Activated T-cell treated with anti-CD3 and anti-CD28 coated beads, Interleukin-2, amount 50 U/mL, for 24 hours (primary cell): ENCODE results near the gene TCF19.
"Not testable (repeated sequence)": the region's sequence is repeated elsewhere in the genome, so short reads cannot be mapped to it uniquely, and the experiment has no call there.

Source experiments
- DNase-seq: peaks from one replicate; pipeline ENCODE4 v3.0.0-alpha.2; 2020
- H3K27ac Mint-ChIP-seq: 2 replicates; pipeline ENCODE4 v1.8.0; 2020; ENCODE audit warnings: mild to moderate bottlenecking, mixed read lengths
- H3K27me3 Mint-ChIP-seq: 2 replicates; pipeline ENCODE4 v1.8.0; 2020; ENCODE audit warnings: mixed read lengths
- H3K36me3 Mint-ChIP-seq: 2 replicates; pipeline ENCODE4 v1.8.0; 2020; ENCODE audit warnings: low read depth, mixed read lengths
- H3K4me1 Mint-ChIP-seq: 2 replicates; pipeline ENCODE4 v1.8.0; 2020; ENCODE audit warnings: low read depth, mixed read lengths
- H3K4me3 Mint-ChIP-seq: 2 replicates; pipeline ENCODE4 v1.8.0; 2020; ENCODE audit warnings: mild to moderate bottlenecking, moderate library complexity, mixed read lengths
- H3K9me3 Mint-ChIP-seq: 2 replicates; pipeline ENCODE4 v1.8.0; 2020; ENCODE audit warnings: mixed read lengths

Gene TCF19

GRCh38 chr6:31195308-31195979, 37.1 kb downstream of the TCF19 start:
- not testable (repeated sequence) for DNase-seq, H3K36me3 Mint-ChIP-seq, H3K27me3 Mint-ChIP-seq, H3K27ac Mint-ChIP-seq, H3K4me3 Mint-ChIP-seq, H3K9me3 Mint-ChIP-seq
- H3K4me1 Mint-ChIP-seq, result peaks cover 41% of the 10 kb centered on the region

DNA sequence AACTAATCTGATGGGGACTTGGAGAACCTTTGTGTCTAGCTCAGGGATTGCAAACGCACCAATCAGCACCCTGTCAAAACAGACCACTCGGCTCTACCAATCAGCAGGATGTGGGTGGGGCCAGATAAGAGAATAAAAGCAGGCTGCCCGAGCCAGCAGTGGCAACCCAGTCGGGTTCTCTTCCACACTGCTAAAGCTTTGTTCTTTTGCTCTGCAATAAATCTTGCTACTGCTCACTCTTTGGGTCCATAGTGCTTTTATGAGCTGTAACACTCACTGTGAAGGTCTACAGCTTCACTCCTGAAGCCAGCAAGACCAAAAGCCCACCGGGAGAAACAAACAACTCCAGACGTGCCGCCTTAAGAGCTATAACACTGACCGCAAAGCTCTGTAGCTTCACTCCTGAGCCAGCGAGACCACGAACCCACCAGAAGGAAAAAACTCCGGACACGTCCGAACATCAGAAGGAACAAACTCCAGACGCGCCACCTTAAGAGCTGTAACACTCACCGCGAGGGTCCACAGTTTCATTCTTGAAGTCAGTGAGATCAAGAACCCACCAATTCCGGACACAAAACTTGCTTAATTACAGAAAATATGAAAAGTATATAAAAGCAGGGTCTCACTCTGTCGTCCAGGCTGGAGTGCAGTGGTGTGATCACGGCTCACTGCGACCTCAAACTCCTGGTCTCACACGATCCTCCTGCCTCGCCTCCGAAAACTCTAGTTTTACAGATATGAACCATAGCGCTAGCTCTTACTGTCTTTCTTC, 38.0 kb downstream of the TCF19 start:
- H3K4me3 Mint-ChIP-seq, result peak overlapping the region; percentile 85
- peak overlapping the region; percentile 97 for H3K27ac Mint-ChIP-seq
- not testable (repeated sequence) for DNase-seq, H3K9me3 Mint-ChIP-seq, H3K27me3 Mint-ChIP-seq
- H3K4me1 Mint-ChIP-seq, result peaks cover 48% of the 10 kb centered on the region
- peaks cover 14% of the 10 kb centered on the region for H3K36me3 Mint-ChIP-seq

GRCh38 chr6:31197559-31198305, 39.3 kb downstream of the TCF19 start:
- Mint-ChIP-seq H3K27ac (peak overlapping the region; percentile 97), H3K9me3 (peaks cover 5% of the 10 kb centered on the region), H3K27me3 (no peaks in the 10 kb centered on the region), H3K4me1 (peaks cover 61% of the 10 kb centered on the region), H3K4me3 (peak overlapping the region; percentile 85), H3K36me3 (peaks cover 16% of the 10 kb centered on the region)
- DNase-seq, result peak; percentile 91

DNA sequence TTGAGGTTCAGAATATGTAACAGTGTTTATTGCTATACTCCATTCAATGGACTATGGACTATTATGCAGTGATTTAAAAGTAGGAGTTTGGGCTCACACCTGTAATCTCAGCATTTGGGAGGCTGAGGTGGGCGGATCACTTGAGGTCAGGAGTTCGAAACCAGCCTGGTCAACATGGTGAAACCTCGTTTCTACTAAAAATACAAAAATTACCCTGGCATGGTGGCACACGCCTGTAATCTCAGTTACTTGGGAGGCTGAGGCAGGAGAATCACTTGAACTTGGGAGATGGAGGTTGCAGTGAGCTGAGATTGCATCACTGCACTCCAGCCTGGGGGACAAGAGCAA, 40.7 kb downstream of the TCF19 start:
- DNase-seq, H3K27me3 Mint-ChIP-seq, H3K9me3 Mint-ChIP-seq: not testable (repeated sequence)
- H3K36me3 Mint-ChIP-seq, result peaks cover 16% of the 10 kb centered on the region
- peak overlapping the region; percentile 44 for H3K27ac Mint-ChIP-seq
- peaks cover 74% of the 10 kb centered on the region for H3K4me1 Mint-ChIP-seq
- peak overlapping the region; percentile 85 for H3K4me3 Mint-ChIP-seq

DNA sequence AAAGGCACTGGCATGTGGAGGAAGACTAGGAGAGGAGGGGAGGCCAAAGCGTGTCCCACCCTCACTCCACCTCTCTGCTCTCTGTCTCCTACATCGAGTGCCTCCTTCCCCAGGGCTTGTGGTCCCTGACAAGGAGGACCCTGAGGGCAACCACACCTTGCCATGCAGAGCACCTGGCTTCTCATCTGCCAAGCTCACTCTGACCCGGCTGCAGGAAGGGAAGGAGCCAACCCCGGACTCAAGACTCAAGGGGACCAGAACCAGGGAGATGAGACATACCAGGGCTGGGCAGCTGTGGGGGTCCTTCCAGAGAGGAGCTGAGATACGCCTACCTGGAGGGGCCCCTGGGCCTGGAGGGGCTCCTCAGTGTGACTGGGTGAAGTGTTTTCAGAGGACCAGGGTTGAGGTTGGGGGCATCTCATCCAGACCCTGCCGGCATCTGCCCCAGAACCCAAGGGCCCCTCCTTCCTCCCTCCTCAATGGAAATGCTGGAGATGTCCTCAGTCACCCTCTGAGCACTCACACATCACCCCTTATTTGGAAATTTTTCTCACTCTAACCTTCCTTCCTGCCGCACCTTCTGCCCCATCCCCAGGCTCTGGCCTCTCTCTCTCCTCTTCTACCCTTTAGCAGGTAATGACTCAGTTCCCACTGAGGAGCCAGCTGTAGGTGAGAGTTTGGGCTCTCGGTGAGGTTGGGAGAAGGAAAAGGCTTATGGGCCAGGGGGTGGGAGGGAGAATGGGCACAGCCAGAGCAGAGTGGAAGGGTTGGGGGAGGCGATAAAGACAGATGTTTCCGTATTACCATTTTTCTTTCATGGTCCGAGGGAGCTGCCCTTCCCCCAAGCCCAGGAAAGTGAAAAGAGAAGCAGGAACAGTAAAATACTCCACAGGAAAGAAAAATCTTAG, 44.1 kb downstream of the TCF19 start:
- H3K4me3 Mint-ChIP-seq, result peak overlapping the region; percentile 87
- peak; percentile 38 for DNase-seq
- H3K4me1 Mint-ChIP-seq, result peaks cover 71% of the 10 kb centered on the region
- H3K9me3 Mint-ChIP-seq, result peaks cover 5% of the 10 kb centered on the region
- H3K27me3 Mint-ChIP-seq, result no peaks in the 10 kb centered on the region
- H3K27ac Mint-ChIP-seq, result peak overlapping the region; percentile 99
- peaks cover 16% of the 10 kb centered on the region for H3K36me3 Mint-ChIP-seq

- DNase-seq, result peak; percentile 64
- H3K4me3 Mint-ChIP-seq, result peak overlapping the region; percentile 87
- H3K27me3 Mint-ChIP-seq, result no peaks in the 10 kb centered on the region
- peaks cover 5% of the 10 kb centered on the region for H3K9me3 Mint-ChIP-seq
- H3K36me3 Mint-ChIP-seq, result peaks cover 11% of the 10 kb centered on the region
- H3K4me1 Mint-ChIP-seq, result peaks cover 71% of the 10 kb centered on the region
- peak overlapping the region; percentile 99 for H3K27ac Mint-ChIP-seq
Observed at GRCh38 chr6:31203345-31203979, 45.1 kb downstream of the TCF19 start.

DNA sequence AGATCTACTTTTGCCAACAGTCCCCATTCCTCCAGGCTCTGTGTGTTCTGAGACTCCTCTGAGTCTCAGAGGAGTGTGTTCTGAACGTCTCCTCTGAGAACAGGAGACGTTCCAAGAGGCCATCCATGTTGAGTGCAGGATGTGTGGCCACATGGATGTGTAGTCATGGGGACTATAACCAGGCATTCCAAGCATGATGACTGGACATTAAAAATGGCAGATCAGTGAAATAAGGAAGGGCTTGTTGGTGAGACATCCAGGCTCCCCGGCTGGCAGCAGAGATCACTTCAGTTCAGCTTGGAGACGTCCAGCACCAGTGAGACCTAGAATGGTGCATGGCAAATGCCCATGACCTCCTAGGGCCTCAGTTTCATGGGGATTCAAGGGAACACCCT, 46.4 kb downstream of the TCF19 start:
- Mint-ChIP-seq H3K4me1 (peaks cover 59% of the 10 kb centered on the region), H3K27ac (peak overlapping the region; percentile 99), H3K27me3 (no peaks in the 10 kb centered on the region), H3K4me3 (peak overlapping the region; percentile 87), H3K36me3 (peaks cover 11% of the 10 kb centered on the region), H3K9me3 (peaks cover 5% of the 10 kb centered on the region)
- DNase-seq, result no peak

DNA sequence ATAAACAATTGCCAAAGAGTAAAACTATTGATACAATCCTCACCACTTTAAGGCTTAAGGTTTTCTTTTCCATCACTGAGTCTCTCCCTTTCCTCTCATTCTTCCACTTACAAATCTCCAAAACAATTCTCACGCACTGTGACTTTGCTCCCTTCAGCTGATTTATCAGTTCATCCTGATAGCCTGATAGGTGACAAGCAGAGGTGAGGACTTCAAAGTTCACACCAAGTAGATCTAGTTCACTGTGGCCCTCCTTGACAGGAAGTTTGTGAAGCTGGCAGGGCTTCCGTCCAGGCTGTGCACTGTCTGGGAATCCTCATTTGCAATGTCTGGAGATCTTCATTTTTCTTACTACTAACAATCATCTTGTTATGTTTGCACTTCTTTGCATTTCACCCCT, 47.2 kb downstream of the TCF19 start:
- Mint-ChIP-seq H3K36me3 (peaks cover 7% of the 10 kb centered on the region), H3K4me3 (no peak overlapping the region), H3K9me3 (peaks cover 5% of the 10 kb centered on the region), H3K27me3 (no peaks in the 10 kb centered on the region), H3K27ac (peak overlapping the region; percentile 45), H3K4me1 (peaks cover 51% of the 10 kb centered on the region)
- no peak for DNase-seq

- H3K4me3 Mint-ChIP-seq, result no peak overlapping the region
- H3K4me1 Mint-ChIP-seq, result peaks cover 25% of the 10 kb centered on the region
- H3K27ac Mint-ChIP-seq, result no peak overlapping the region
- H3K9me3 Mint-ChIP-seq, result no peaks in the 10 kb centered on the region
- H3K27me3 Mint-ChIP-seq, result no peaks in the 10 kb centered on the region
- no peaks in the 10 kb centered on the region for H3K36me3 Mint-ChIP-seq
- no peak for DNase-seq
Observed at GRCh38 chr6:31208506-31208905, 50.1 kb downstream of the TCF19 start.

DNA sequence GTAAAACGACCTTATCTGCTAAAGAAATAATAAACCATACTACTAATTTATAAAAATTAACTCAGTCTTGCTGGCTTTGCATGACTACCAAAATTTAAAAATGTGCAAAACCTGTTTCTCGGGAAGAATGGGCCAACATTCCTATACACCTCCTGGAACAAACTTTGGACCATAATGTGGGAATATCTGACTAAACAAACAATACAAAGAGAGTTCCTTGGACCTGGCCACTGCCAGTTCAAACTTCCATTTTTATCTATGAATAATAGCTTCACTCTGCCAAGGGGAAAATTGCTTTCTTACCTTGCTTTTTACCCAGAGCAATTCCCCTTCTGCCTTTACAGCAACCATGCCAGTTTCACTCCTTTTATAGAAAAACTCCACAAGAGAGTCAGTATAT, 50.7 kb downstream of the TCF19 start:
- H3K4me1 Mint-ChIP-seq, result peaks cover 20% of the 10 kb centered on the region
- DNase-seq, result no peak
- H3K36me3 Mint-ChIP-seq, result no peaks in the 10 kb centered on the region
- H3K9me3 Mint-ChIP-seq, result no peaks in the 10 kb centered on the region
- H3K27me3 Mint-ChIP-seq, result no peaks in the 10 kb centered on the region
- H3K27ac Mint-ChIP-seq, result no peak overlapping the region
- H3K4me3 Mint-ChIP-seq, result no peak overlapping the region

DNA sequence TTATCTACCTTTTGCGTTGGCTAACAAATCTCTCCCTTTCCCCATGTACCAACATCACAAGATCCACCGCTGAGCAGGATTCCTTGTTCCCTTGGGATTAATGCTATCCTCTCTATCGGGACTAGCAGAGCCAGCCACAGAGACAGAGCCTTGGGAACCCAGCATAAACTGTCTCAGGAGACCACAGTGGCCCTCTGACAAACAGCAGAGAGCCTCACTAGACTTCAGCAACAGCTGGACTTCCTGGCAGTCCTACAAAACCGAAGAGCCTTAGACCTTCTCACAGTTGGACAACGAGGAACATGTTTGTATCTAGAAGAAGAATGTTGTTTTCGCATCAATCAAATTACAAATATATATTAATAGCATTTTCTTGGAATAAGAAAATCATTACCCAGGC, 51.7 kb downstream of the TCF19 start:
- H3K27ac Mint-ChIP-seq, result no peak overlapping the region
- H3K4me1 Mint-ChIP-seq, result peaks cover 10% of the 10 kb centered on the region
- H3K9me3 Mint-ChIP-seq, result no peaks in the 10 kb centered on the region
- H3K27me3 Mint-ChIP-seq, result no peaks in the 10 kb centered on the region
- H3K4me3 Mint-ChIP-seq, result no peak overlapping the region
- DNase-seq, result no peak
- H3K36me3 Mint-ChIP-seq, result no peaks in the 10 kb centered on the region

- Mint-ChIP-seq H3K27ac (no peak overlapping the region), H3K4me1 (peaks cover 5% of the 10 kb centered on the region), H3K36me3 (no peaks in the 10 kb centered on the region), H3K27me3 (no peaks in the 10 kb centered on the region), H3K9me3 (no peaks in the 10 kb centered on the region), H3K4me3 (no peak overlapping the region)
- no peak for DNase-seq
Observed at GRCh38 chr6:31210741-31211532, 52.5 kb downstream of the TCF19 start.
